Upper lobe of left lung (tissue), 4 donors: ENCODE measurements around the gene ITGA11.

Experiments used
- CTCF ChIP-seq, 6 experiments: fragments of 450-650 bp in 4 of 6; fragments of 200-600 bp in 2 of 6; sonication (generic) in 2 of 6; IDR thresholded peaks; one replicate each; pipeline ENCODE4 v1.5.1; 2016 to 2019; ENCODE audit warnings: antibody characterized with exemption in 6 of 6
- EP300 ChIP-seq, 4 donors: sonication (generic); formaldehyde crosslinking; IDR thresholded peaks; one replicate each; pipeline ENCODE4 v1.5.1; 2017; ENCODE audit warnings: antibody characterized with exemption in 4 of 4, control low read depth in 2 of 4
- POLR2A ChIP-seq, 4 donors: fragments of 450-650 bp; IDR thresholded peaks; one replicate each; pipeline ENCODE4 v1.5.1; 2016 to 2017; ENCODE audit warnings: antibody characterized with exemption in 4 of 4, mild to moderate bottlenecking in 2 of 4
- POLR2AphosphoS5 ChIP-seq, 2 donors: sonication (generic); formaldehyde crosslinking; IDR thresholded peaks; one replicate each; pipeline ENCODE4 v1.5.1; 2017; ENCODE audit warnings: antibody characterized with exemption in 2 of 2

GRCh38 chr15:68430471-68431036, 1.4 kb downstream of the ITGA11 start:
- TF ChIP-seq POLR2A (IDR thresholded peaks at IDR 0.05) (no peak), CTCF (IDR thresholded peaks at IDR 0.05) (no peak), POLR2AphosphoS5 (IDR thresholded peaks at IDR 0.05) (no peak), EP300 (IDR thresholded peaks at IDR 0.05) (no peak)
